ENCODE measurements around the gene TRAK2.

Gene TRAK2

GRCh38 chr2:201347138-201347537, 104.1 kb downstream of the TRAK2 start:
- H3K36me3 ChIP-seq (ENCODE audit: control insufficient read depth, insufficient read depth, low read length) = no peaks in the 10 kb centered on the region
- no peak overlapping the region for H3K27ac ChIP-seq (ENCODE audit: insufficient read depth, low read depth, low read length, poor library complexity, severe bottlenecking)
- no peaks in the 10 kb centered on the region for H3K4me1 ChIP-seq (ENCODE audit: control insufficient read depth, insufficient read depth, low read length)
- H3K4me3 ChIP-seq (ENCODE audit: insufficient read depth, low read depth, low read length) = no peak overlapping the region
- H3K9me3 ChIP-seq (ENCODE audit: control insufficient read depth, low read length) = no peaks in the 10 kb centered on the region
- 85 to 90% methylated on average over 4 of the region's 4 CpGs for WGBS, 2 experiments
- H3K27me3 ChIP-seq (ENCODE audit: control insufficient read depth, insufficient read depth, low read length, poor library complexity, severe bottlenecking) = no peaks in the 10 kb centered on the region

- no peak overlapping the region for H3K27ac ChIP-seq (ENCODE audit: insufficient read depth, low read depth, low read length, poor library complexity, severe bottlenecking)
- no peaks in the 10 kb centered on the region for H3K4me1 ChIP-seq (ENCODE audit: control insufficient read depth, insufficient read depth, low read length)
- no peaks in the 10 kb centered on the region for H3K9me3 ChIP-seq (ENCODE audit: control insufficient read depth, low read length)
- no peaks in the 10 kb centered on the region for H3K27me3 ChIP-seq (ENCODE audit: control insufficient read depth, insufficient read depth, low read length, poor library complexity, severe bottlenecking)
- 93 to 94% methylated on average over 7 of the region's 7 CpGs for WGBS, 2 experiments
- no peak overlapping the region for H3K4me3 ChIP-seq (ENCODE audit: insufficient read depth, low read depth, low read length)
- no peaks in the 10 kb centered on the region for H3K36me3 ChIP-seq (ENCODE audit: control insufficient read depth, insufficient read depth, low read length)
These were observed 105.5 kb downstream of the TRAK2 start for GRCh38 chr2:201345625-201346213.

DNA sequence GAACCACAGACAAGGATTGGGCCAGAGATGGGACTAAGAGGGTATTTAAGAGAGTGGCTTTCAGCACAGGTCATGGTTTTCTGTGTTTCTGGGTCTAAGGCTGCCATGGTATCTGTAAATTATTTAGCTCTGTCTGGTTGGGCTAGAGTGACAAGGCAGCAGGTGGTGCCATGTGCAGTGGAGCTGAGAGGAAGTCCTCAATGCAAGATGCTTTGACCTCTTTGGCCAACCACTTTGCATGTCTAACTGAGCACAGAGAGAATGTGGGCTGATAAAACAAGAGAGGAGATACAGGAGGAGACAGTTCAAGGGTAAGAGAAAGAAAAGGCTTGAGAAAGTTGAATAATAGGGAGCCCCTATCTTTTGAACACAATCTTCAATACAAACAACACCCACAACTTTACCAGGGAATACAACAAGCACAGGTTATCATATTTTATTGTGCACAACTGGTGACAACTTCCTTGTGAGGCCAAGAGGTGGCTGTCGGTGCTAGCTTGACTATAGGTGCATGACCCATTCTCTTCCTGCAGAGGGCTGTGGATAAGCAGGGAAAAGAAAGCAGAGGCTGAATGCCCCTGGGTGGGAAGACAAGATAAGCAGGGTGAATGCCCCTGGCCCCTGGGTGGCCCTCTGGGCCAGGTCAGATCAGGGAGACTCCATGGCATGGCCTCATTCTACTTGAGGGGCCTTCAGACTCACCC, 106.4 kb downstream of the TRAK2 start:
- Histone ChIP-seq H3K4me1 (ENCODE audit: control insufficient read depth, insufficient read depth, low read length) (no peaks in the 10 kb centered on the region), H3K4me3 (ENCODE audit: insufficient read depth, low read depth, low read length) (no peak overlapping the region), H3K27me3 (ENCODE audit: control insufficient read depth, insufficient read depth, low read length, poor library complexity, severe bottlenecking) (no peaks in the 10 kb centered on the region), H3K9me3 (ENCODE audit: control insufficient read depth, low read length) (no peaks in the 10 kb centered on the region), H3K27ac (ENCODE audit: insufficient read depth, low read depth, low read length, poor library complexity, severe bottlenecking) (no peak overlapping the region), H3K36me3 (ENCODE audit: control insufficient read depth, insufficient read depth, low read length) (no peaks in the 10 kb centered on the region)
- WGBS, 2 experiments = 59 to 72% methylated on average over 1 of the region's 1 CpG

DNA sequence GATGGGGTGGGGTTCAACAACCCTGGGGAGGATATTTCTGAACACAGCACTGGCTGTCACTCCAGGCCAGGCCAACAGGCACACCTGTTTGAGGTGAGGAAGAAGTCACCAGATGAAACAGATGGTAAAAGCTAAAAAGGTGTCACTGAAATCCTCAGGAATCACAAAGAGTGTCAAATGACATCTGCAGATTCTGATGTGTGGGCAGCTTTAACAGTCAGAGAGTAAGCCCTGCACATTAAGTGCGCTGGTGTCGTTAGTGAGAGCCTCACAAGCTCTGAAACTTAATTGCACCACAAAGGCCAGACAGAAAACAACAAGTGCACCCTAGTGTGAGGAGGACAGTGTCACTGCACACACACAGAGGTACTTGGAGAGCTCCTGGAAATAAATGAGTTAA, 107.7 kb downstream of the TRAK2 start:
- no peaks in the 10 kb centered on the region for H3K27me3 ChIP-seq (ENCODE audit: control insufficient read depth, insufficient read depth, low read length, poor library complexity, severe bottlenecking)
- no peaks in the 10 kb centered on the region for H3K9me3 ChIP-seq (ENCODE audit: control insufficient read depth, low read length)

GRCh38 chr2:201342923-201343322, 108.3 kb downstream of the TRAK2 start:
- Histone ChIP-seq H3K27ac (ENCODE audit: insufficient read depth, low read depth, low read length, poor library complexity, severe bottlenecking) (no peak overlapping the region), H3K4me1 (ENCODE audit: control insufficient read depth, insufficient read depth, low read length) (no peaks in the 10 kb centered on the region), H3K36me3 (ENCODE audit: control insufficient read depth, insufficient read depth, low read length) (no peaks in the 10 kb centered on the region), H3K27me3 (ENCODE audit: control insufficient read depth, insufficient read depth, low read length, poor library complexity, severe bottlenecking) (no peaks in the 10 kb centered on the region), H3K4me3 (ENCODE audit: insufficient read depth, low read depth, low read length) (no peak overlapping the region), H3K9me3 (ENCODE audit: control insufficient read depth, low read length) (no peaks in the 10 kb centered on the region)
- 94% methylated on average over 2 of the region's 2 CpGs for WGBS, 2 experiments

More for the DNA sequence above, 107.7 kb downstream of the TRAK2 start:
- Histone ChIP-seq H3K4me1 (ENCODE audit: control insufficient read depth, insufficient read depth, low read length) (no peaks in the 10 kb centered on the region), H3K27ac (ENCODE audit: insufficient read depth, low read depth, low read length, poor library complexity, severe bottlenecking) (no peak overlapping the region), H3K4me3 (ENCODE audit: insufficient read depth, low read depth, low read length) (no peak overlapping the region), H3K36me3 (ENCODE audit: control insufficient read depth, insufficient read depth, low read length) (no peaks in the 10 kb centered on the region)
- 57 to 67% methylated on average over 2 of the region's 2 CpGs for WGBS, 2 experiments

DNA sequence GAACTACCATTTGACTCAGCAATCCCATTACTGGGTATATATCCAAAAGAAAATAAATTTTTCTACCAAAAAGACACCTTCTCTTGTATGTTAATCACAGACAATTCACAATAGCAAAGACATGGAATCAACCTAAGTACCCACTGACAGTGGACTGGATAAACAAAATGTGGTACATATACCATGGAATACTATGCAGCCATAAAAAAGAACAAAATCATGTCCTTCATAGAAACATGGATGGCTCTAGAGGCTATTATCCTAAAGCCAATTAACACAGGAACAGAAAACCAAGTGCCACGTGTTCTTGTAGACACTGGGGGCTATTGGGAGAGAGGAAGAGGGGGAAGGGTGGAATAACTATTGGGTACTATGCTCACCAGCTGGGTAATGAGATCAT, 121.8 kb downstream of the TRAK2 start:
- 71% methylated on average over 1 of the region's 1 CpG; no CpG with 5 or more reads in 1 of the 2 experiments for WGBS, 2 experiments
- H3K27me3 ChIP-seq (ENCODE audit: control insufficient read depth, insufficient read depth, low read length, poor library complexity, severe bottlenecking) = no peaks in the 10 kb centered on the region

GRCh38 chr2:201327678-201328077, 123.6 kb downstream of the TRAK2 start:
- Histone ChIP-seq H3K4me3 (ENCODE audit: insufficient read depth, low read depth, low read length) (no peak overlapping the region), H3K4me1 (ENCODE audit: control insufficient read depth, insufficient read depth, low read length) (no peaks in the 10 kb centered on the region), H3K9me3 (ENCODE audit: control insufficient read depth, low read length) (no peaks in the 10 kb centered on the region), H3K27me3 (ENCODE audit: control insufficient read depth, insufficient read depth, low read length, poor library complexity, severe bottlenecking) (no peaks in the 10 kb centered on the region), H3K27ac (ENCODE audit: insufficient read depth, low read depth, low read length, poor library complexity, severe bottlenecking) (no peak overlapping the region), H3K36me3 (ENCODE audit: control insufficient read depth, insufficient read depth, low read length) (no peaks in the 10 kb centered on the region)
- WGBS, 2 experiments = 86 to 88% methylated on average over 2 to 3 of the region's 3 CpGs

More for the DNA sequence above, 121.8 kb downstream of the TRAK2 start:
- H3K4me1 ChIP-seq (ENCODE audit: control insufficient read depth, insufficient read depth, low read length) = no peaks in the 10 kb centered on the region
- H3K9me3 ChIP-seq (ENCODE audit: control insufficient read depth, low read length) = no peaks in the 10 kb centered on the region
- H3K36me3 ChIP-seq (ENCODE audit: control insufficient read depth, insufficient read depth, low read length) = no peaks in the 10 kb centered on the region
- H3K4me3 ChIP-seq (ENCODE audit: insufficient read depth, low read depth, low read length) = no peak overlapping the region
- no peak overlapping the region for H3K27ac ChIP-seq (ENCODE audit: insufficient read depth, low read depth, low read length, poor library complexity, severe bottlenecking)
